Stimulated activated CD4-positive, alpha-beta T cell treated with anti-CD3 and anti-CD28 coated beads, TNF-alpha, amount 100 ng/mL, for 1 hour (primary cell): ENCODE measurements around the gene KRT85.
"Not testable (repeated sequence)": the region's sequence is repeated elsewhere in the genome, so short reads cannot be mapped to it uniquely, and the experiment has no call there.

Source experiments
- DNase-seq, 3 donors: peaks; one replicate each; pipeline ENCODE4 v3.0.0-alpha.2; 2020; ENCODE audit warnings: low read depth in 3 of 3, low spot score in 1 of 3

The KRT85 gene

DNA sequence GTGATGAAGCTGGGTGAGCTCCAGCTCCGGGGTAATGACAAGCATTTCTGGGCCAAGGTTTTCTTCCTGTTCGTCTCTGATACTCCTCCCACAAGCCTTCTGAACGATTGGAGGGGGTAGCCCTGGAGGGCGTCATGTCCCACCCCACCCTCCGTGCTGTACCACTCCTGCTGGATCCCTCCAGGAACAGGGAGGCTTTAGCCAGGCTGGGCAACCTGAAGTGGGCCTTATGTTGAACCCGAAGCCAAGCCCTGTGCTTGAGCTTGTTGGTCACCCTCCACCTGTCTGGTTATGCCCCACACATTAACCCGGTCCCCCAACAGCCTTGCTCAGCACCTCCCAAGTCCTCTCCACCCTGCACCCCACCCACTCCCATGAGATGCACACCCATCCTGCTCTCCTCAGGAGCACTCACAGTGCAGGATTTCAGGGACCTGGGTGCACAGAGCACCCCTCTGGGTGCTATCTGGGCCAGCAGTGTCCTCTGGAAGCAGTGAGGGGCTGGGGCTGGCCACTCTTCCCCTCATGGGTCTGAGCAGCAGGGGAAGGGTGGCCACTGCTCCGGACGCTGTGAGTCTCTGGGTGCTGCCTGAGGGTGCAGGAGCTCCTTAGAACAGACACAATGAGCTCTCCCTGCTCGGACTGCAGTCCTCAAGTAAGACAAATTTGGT, 39.3 kb downstream of the KRT85 start:
- DNase-seq = no peak

DNA sequence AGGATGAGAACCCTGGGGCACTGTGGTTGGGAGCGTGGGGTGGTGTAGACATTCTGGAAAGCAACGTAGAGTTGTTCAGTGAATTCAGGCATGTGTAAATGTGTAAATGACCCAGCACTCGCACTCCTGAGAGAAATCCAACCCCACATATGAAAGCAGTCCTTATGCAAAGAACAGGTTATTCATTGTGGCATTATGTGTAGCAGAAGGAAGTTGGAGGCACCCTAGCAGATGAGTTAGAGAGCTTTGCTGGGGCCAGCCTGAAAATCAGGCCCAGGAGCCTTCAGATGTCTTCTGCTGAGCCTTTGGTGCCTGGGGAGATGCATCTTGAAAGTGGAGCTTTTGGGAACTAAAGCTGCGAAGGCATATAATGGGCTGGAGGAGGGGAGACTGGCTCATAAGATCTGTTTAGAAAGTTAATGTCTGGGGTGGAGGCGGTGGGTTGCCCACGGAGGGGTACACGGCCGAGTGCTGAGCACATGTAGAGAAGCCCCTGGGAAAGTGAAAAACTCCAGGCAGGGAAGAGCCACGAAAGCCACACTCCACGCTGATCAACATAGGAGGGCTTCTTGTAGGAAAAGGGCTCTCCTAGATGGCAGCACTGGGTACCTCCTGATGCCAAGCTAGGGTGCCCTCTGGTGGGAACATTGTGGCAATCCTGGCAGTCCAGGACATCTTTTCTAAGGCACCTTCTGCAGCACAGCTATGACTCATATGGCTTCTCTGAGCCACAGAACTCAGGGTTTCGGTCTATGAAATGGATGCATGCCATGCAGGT, 40.0 kb downstream of the KRT85 start:
- peak; percentile 41 to 62 (median 50) for DNase-seq

DNA sequence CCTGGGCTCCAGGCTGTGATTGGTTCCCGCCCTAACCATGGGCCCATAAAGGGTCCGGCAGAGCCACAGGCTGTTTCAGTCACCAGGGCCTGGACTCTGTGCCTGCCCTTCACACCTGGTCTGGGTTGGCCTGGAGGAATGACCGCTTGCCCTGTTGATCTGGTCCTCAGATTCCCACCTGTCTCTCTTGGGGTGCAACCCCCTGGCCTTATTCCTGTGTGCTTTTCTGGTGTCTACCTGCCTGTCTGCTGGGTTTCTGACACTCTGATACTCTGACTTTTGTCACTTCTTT, 43.2 kb downstream of the KRT85 start:
- no peak for DNase-seq

DNA sequence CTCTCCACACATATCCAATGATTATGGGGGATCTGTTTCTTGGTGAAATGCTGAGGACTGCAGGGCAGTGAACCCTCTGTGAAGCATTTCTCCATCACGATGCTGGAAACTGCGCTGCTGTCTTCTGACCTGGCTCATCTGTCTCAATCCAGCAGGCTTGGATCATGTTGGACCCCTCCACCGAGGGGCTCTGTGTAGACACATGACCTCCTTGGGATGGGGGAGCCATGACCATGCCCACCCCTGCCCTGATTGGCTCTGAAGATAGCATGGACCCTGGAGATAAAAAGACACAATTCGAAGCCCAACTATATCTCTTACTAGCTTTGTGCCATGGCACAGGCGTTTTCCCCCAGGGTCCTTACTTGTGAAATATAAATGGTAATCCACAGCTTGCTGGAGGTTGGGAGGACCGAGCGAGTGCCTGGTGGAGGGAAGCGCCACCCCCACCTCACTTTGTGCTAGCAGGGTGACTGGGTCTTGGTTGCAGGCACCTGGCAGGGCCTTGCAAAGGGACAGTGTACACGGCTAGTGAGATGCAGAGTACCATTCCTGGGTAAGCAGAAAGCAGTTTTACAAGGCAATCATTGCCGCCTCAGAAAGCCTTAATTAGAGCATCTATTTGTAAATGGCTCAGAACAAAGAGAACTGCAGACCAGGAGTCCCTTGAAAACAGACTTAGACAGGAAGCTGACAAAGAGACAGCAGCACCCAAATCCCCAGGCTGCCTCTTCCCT, 43.7 kb downstream of the KRT85 start:
- no peak for DNase-seq

DNA sequence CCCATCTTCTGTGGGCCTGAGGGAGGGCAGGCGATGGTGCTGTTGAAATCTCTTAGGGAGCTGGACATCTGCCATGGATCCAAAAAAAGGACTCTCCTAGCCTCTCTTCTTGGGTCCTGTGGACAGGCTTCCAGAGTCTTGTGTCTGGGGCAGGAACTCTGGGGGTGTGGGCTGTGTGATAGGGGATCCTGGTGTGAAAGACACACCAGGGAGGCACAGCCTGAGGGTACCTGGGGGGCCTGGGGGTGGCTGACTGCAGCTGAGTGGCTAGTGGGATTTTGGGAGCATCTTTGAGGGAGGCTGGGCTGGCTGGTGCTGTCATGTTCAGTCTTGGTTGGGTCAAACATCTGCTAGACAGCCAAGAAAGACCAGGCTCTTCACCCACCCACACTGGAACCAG, 44.3 kb downstream of the KRT85 start:
- no peak for DNase-seq

DNA sequence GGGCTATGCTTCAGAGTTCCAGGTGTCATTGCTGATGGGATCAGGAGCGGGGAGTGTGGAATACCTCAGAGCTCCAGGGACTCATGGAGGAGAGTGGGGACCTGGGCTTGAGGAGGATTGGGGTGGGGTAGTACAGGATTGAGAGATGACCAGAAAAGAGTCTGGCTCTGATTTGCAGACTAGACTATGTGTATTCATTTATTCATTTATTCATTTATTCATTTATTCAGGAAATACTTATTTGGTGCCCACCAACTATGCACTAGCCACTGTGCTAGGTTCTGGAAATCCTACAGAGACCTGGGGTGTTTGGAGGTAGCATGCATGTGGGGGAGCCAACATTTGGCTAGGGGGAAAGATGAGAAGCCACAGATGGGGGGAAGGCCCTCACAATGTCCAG, 45.2 kb downstream of the KRT85 start:
- DNase-seq = no peak

DNA sequence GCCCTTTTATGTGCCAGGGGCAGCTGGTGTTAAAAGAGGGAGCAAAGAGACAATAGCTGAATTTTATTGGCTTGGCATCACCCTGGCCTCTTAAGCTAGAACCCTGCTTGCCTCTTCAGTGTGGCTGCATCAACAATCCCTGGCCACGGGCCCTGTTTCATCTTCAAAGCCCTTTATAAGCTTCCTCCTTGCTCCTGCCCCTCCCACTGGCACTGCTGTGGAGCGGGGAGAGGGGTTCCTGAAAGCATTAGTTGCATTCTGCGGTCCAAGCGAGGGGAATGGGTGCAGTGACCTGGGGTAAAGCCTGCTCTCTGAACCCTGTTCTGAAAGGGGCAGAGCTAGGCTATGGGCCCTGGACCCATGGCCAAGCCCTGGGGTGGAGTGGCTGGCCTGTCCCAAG, 45.9 kb downstream of the KRT85 start:
- no peak for DNase-seq

DNA sequence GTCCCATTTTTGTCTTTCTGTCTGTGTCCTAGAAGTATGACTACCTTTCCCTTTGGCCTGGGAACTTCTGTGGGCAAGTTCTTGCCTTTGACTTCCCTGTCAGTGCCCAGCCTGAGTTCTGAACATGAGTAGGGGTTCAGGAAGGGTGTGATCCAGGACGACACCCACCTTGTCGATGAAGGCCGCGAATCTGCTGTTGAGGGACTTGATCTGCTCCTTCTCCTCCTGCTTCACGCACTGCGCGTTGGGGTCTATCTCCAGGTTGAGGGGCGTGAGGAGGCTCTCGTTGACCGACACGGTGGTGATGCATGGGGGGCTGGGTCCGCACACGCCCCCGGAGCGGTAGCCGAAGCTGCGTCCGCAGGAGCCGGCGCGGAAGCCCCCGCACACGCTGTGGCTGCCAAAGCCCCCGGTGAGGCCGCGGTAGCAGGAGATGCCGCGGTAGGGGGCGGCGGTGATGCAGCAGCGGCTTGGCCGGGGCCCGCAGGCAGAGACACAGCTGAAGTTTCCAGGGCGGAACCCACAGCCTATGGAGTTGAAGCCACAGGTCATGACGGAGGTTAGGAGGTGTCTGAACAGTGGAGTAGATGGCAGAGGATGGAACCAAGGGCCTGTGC, 46.4 kb downstream of the KRT85 start, which contains the start of gene KRT83:
Gene KRT83, minus strand, starts transcription at position 615 of the 617 bp plus-strand sequence. Its CDS starts 63 bp downstream, at position 552.
- no peak for DNase-seq

DNA sequence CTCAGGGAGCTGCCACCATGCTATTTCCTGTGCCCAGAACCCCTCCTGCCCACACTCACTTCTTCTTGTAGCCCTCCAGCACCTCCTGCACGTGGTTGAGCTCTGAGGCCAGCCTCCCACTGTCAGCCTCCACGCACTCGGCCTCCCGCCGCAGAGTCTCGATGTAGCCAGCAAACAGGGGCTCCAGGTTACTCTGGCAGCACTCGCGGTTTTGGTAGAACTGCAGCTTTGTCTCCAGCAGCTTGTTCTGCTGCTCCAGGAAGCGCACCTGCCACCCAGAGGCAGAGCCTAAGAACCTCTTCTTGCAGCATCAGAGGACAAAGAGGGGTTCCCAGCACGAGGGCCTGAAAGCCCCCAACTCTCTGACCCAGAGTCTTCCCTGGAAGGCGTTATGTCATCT, 48.2 kb downstream of the KRT85 start:
- no peak for DNase-seq

DNA sequence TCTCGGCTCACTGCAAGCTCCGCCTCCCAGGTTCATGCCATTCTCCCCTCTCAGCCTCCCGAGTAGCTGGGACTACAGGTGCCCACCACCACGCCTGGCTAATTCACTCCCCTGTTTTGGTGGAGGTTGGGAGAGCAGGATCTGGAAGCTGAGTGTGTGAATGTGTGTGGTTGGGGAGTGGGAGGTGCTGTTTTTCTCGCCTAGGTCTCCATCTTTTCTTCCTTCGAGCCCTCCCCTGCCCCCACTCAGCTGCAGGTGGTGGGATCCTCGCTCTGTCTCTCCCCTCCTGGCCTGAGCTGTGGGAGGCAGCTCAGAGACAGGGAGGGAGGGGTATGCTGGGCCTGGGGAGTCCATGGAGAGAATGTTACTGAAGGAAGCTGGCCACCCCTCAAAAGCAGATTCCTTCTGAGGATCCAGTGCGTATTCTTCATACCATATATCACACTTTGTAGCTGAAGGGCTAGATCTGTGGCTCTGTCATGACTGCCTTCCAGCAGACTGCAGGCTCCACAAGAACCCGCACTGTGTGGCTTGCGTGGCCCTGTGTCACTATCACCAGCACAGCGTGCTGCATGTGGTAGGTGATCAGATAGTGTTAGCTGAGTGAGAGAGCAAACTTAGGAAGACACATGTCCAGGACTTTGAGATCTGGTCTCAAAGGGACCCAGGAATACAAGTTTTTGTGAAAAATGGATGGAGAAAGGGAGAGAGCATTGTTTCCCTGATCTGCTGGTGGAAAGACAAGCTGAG, 48.9 kb downstream of the KRT85 start:
- DNase-seq = no peak

DNA sequence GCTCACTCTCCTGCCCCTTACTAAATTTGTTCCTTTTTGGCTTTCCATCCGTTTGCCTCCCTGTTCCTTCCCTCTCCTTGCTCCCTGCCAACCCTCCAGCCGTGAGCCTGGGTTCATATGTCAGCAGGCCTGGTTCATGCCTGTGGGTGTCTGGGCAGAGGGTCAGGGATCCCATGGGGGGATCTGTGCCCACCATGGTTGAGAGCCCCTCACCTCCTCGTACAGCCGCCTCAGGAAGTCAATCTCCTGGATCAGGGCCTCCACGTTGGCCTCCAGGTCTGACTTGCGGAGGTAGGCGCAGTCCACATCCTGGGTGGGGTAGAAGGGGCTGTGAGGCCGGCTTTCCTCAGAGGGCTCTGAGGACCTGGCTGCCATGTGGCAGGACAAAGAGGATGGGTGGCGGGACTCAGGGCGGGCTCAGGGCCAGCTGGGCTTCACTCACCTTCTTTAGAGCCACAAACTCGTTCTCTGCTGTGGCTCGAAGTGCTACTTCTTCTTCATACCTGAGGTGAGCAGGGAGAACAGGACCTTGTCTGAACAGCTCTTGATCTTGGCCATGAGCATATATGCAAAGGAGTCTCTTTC, 49.7 kb downstream of the KRT85 start:
- no peak for DNase-seq

DNA sequence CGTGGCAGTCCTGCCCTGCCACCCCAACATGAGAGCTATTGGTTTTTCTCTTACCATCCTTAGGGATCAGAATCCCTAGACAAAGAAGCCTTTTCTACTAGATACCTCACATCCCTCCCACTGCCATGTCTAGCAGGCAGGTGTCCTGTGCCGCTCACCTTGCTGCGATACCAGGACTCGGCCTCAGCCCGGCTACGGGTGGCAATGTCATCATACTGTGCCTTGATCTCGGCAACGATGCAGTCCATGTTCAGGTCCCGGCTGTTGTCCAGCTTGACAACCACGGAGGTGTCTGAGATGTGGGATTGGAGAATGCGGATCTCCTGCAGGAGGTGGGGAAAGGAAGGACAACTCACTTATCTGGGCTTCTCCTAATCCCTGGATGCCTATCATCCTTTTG, 50.6 kb downstream of the KRT85 start:
- DNase-seq = no peak

DNA sequence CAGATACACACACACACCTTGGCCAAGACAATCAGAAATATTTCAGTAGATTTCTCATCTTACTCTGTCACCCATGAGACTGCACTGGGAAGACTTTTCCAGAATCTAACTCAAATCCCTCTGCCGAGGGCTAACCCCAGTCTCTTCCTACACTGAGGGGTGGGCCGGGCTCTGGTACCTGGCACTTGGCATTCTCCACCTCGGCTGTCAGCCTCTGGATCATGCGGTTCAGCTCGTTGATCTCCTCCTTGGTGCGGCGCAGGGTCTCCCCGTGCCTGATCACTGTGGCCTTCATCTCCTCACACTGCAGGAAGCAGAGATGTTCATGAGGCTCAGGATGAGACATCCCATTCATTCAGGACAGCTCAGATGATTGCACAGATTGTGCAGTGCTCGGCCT, 51.0 kb downstream of the KRT85 start:
- no peak for DNase-seq

DNA sequence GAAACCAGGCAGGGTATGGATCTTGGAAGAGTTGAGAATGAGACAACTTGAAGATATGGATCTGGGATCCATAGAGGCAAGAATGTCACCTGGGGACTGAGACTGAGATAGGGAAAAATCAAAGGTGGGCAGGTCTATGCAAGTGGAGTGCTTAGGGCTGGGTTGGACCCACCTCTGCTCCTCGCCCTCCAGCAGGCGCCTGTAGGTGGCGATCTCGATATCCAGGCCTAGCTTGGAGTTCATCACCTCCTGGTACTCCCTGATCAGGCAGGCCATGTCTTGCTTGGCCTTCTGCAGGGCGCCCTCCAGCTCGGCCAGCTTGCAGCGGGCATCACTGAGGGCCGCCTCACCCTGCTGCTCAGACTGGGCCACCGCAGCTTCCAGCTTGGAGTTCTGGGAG, 51.6 kb downstream of the KRT85 start:
- DNase-seq = not testable (repeated sequence)

DNA sequence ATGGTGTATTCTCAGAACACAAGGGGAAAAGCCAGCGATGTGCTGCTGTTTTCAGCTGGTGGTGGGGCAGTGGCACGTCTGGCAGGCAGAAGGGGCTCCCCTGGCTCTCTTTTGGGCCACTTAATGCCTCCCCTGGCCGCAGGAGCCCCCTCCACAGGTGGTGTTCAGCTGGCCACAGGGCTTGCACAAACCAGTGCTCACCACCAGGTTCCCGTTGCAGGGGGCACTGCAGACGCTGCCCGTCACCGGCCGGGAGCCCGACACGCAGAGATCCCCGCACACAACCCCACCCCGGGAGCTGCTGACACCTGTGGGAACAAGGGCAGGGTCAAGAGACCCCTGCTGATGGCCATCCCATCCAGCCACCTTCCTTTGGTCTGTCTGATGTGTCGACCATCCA, 52.8 kb downstream of the KRT85 start:
- DNase-seq = no peak

DNA sequence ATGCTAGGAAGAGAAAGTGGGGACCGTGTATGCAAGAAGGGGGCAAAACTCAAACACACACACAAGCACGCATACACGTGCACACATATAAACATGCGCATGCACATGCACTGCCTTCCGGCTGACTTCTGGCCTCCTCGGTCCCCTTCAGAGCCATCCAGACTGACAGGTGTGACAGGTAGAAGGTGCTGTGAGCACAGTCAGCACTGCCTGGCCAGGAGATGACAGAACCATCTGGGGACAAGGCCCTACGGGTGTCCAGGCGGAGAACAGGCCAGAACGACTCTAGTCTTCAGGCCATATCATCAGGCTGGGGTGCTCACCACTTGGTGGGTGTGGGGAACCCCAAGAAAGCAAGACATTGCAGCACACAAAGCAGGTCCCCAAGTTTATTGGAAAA, 53.4 kb downstream of the KRT85 start:
- DNase-seq = no peak

DNA sequence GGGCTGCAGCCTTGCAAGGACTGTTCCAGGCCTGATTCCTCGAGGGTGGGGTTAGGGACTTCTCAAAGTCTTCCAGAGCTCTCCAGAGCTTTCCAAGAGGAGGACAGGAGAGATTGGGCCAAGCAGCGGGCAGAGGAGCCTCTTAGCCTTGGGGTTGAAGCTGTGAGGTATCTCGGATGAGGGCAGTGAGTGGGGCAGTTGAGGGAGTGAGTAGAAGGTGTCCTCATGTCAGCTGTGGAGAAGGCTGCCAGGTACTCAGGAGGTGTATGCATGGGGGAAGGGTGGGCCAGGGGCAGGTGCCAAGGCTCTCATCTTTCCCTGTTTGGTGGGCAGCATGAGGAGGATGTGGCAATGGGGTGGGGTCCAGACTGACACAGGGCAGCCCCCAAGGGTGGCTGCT, 53.8 kb downstream of the KRT85 start:
- DNase-seq = no peak

DNA sequence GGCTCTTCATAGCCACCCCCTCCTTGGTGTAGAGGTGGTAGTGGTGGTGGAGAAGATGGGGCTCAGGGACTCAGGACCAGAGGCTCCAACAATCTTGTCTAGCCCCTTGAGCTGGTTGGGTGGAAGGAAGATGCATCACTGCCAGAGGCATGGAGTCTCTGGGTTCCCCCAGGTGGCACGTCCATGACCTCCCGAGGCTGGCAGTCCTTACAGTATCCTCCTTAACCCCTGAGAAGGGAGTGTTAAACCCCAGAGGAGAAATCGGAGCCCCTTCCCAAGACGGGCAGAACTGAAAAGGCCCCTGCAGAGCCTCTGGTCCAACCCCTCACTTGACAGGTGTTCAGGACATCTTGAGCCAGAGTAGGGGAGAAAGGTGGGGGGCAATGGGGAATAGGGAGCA, 55.2 kb downstream of the KRT85 start:
- DNase-seq = no peak

DNA sequence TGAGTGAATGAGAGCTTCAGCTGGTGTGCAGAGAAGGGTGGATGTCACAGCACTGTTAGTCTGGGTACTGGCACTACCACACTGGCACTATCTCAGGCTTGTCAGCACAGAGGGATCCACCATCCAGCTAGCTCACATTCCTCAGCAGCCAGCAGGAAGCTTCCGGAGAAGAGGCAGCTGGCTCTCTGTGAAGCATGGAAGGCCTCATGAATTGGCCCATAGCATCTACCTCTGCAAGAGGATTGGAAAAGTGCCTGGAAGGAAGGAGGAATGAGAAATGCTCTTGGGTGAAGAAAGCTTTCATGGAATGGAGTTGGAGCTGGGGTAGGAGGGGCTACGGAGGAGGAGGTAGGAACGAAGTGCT, 56.0 kb downstream of the KRT85 start:
- no peak for DNase-seq

DNA sequence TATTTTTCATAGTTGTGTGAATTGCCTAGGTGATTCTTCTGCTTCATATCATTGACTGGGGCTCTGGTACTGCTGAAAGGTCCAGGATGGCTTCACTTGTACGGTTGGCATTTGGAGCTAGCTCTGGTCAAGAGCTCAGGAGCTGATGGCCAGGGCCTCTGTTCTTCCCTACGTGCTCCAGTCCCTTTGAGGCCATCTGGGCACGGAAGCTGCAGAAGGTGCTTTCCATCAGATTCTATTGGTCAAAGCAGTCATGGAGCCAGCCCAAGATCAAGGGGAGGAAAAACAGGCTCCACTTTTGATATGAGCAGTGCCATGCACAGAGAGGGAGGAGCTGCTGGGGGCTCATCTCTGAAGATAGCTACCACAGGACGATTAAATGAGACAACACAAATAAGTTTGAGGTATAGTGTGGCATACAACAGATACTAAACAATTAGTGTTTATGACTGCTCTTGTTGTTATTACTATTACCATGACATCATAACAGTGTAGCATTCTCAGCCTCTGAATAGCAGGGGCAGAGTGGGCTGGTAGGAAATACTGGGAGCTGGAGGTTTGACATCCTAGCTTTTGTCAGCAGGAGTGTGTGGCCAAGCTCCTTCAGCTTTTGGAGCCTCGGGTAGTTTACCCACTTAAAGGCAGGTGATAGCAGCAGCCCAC, 56.5 kb downstream of the KRT85 start:
- no peak for DNase-seq
